ENCODE data around the gene TRMT61A. TPM values are rescaled to one million over a fixed set of nuclear protein-coding genes. Genes with fewer than 3 reads are reported as not detected.

The TRMT61A gene
- total and polyA plus RNA-seq, 2 donors (not counting 3 experiments of a cell fraction or from before 2014, with no cell fraction given), result 6.8 to 10.6 TPM

GRCh38 chr14:103533999-103534575, 5.1 kb downstream of the TRMT61A start:
- peaks cover 21% of the 10 kb centered on the region for H3K79me2 ChIP-seq (ENCODE audit: control insufficient read depth, insufficient read depth, low read length)
- POLR2A ChIA-PET, result no interaction called here
- CTCF ChIA-PET, result interaction anchor here (1.1 to 5.5 kb wide), 4 partner anchors 11 to 16 kb away, joined by 3 to 33 read pairs (median 4); no protein-coding TSS in a partner anchor
- peaks cover 0 to 2% of the 10 kb centered on the region in 2 experiments for H3K36me3 ChIP-seq (ENCODE audit: control insufficient read depth in 2 of 2, extremely low read depth in 1 of 2, insufficient read depth in 2 of 2, low read length in 2 of 2)
- FAIRE-seq (no peak), DNase-seq (ENCODE audit: low read depth, low spot score) (no peak)
- no peaks in the 10 kb centered on the region for H3K9me1 ChIP-seq (replicated peaks; ENCODE audit: control insufficient read depth, extremely low read depth, insufficient read depth, low read length)
- no peak overlapping the region for H3K4me3 ChIP-seq (replicated peaks in 1 of 3; ENCODE audit: insufficient read depth in 1 of 3, low read depth in 1 of 3, low read length in 3 of 3)
- no peak overlapping the region for H3K9ac ChIP-seq (replicated peaks; ENCODE audit: extremely low read depth, insufficient read depth, low read length)
- BruUV-seq (replicated peaks), result no TSS peak
- no peaks in the 10 kb centered on the region for H4K20me1 ChIP-seq (replicated peaks; ENCODE audit: control insufficient read depth, extremely low read depth, insufficient read depth, low read length)
- H2AFZ ChIP-seq (ENCODE audit: low read depth, low read length), result no peak overlapping the region
- no peak overlapping the region for H3K4me2 ChIP-seq (ENCODE audit: insufficient read depth, low read length)
- peaks cover 8% of the 10 kb centered on the region for H3K4me1 ChIP-seq (ENCODE audit: control insufficient read depth, extremely low read depth, insufficient read depth, low read length)
- no peak overlapping the region for H3K27ac ChIP-seq (ENCODE audit: insufficient read depth, low read depth, low read length)
- no peaks in the 10 kb centered on the region for H3K27me3 ChIP-seq (ENCODE audit: control insufficient read depth in 2 of 2, insufficient read depth in 2 of 2, low read length in 2 of 2)
- no peak for TF ChIP-seq FOS (IDR thresholded peaks at IDR 0.05; ENCODE audit: borderline replicate concordance, insufficient read depth, low read length)
- dilution Hi-C loops (cut with MboI; ENCODE audit: extremely low pct_ligation_motif_present, low sequenced_read_pairs), result no loop called here
- H3K9me3 ChIP-seq (replicated peaks; ENCODE audit: control insufficient read depth, insufficient read depth, low read length), result no peaks in the 10 kb centered on the region
- intact Hi-C loops (cut with micrococcal nuclease), result no loop called here

- Histone ChIP-seq H3K4me1 (ENCODE audit: control insufficient read depth, extremely low read depth, insufficient read depth, low read length) (peaks cover 3% of the 10 kb centered on the region), H3K27ac (ENCODE audit: insufficient read depth, low read depth, low read length) (no peak overlapping the region), H3K79me2 (ENCODE audit: control insufficient read depth, insufficient read depth, low read length) (peaks cover 17% of the 10 kb centered on the region), H3K9me1 (replicated peaks; ENCODE audit: control insufficient read depth, extremely low read depth, insufficient read depth, low read length) (no peaks in the 10 kb centered on the region), H3K9me3 (replicated peaks; ENCODE audit: control insufficient read depth, insufficient read depth, low read length) (no peaks in the 10 kb centered on the region), H3K27me3 (ENCODE audit: control insufficient read depth in 2 of 2, insufficient read depth in 2 of 2, low read length in 2 of 2) (no peaks in the 10 kb centered on the region), H3K9ac (replicated peaks; ENCODE audit: extremely low read depth, insufficient read depth, low read length) (no peak overlapping the region), H3K36me3 (ENCODE audit: control insufficient read depth in 2 of 2, extremely low read depth in 1 of 2, insufficient read depth in 2 of 2, low read length in 2 of 2) (peaks cover 0 to 2% of the 10 kb centered on the region in 2 experiments), H2AFZ (ENCODE audit: low read depth, low read length) (no peak overlapping the region), H3K4me2 (ENCODE audit: insufficient read depth, low read length) (no peak overlapping the region), H4K20me1 (replicated peaks; ENCODE audit: control insufficient read depth, extremely low read depth, insufficient read depth, low read length) (no peaks in the 10 kb centered on the region), H3K4me3 (replicated peaks in 1 of 3; ENCODE audit: insufficient read depth in 1 of 3, low read depth in 1 of 3, low read length in 3 of 3) (no peak overlapping the region)
- BruUV-seq (replicated peaks), result no TSS peak
- ChIA-PET CTCF (interaction anchor here (1.4 to 5.5 kb wide), 2 partner anchors 13 to 16 kb away, joined by 4 to 33 read pairs; no protein-coding TSS in a partner anchor), POLR2A (no interaction called here)
- no peak for DNase-seq (ENCODE audit: low read depth, low spot score)
- intact Hi-C loops (cut with micrococcal nuclease), result no loop called here
- TF ChIP-seq POLR2A (IDR thresholded peaks at IDR 0.05; ENCODE audit: low read depth, low read length) (no peak), POLR2AphosphoS5 (IDR thresholded peaks at IDR 0.05; ENCODE audit: insufficient read depth, low read depth, low read length) (no peak)
- FAIRE-seq, result no peak
- dilution Hi-C loops (cut with MboI; ENCODE audit: extremely low pct_ligation_motif_present, low sequenced_read_pairs), result no loop called here
Observed at GRCh38 chr14:103534576-103535061, 5.6 kb downstream of the TRMT61A start.
